H9 (cell line): ENCODE measurements around the gene RBSN. TPM values are rescaled to one million over a fixed set of nuclear protein-coding genes. Genes with fewer than 3 reads are reported as not detected.

Experiments
- DNase-seq: peaks from one replicate; pipeline ENCODE4 v3.0.0-alpha.2; 2017
- H2AFZ ChIP-seq: one replicate; pipeline ENCODE4 v1.6.1; 2013; ENCODE audit warnings: mild to moderate bottlenecking, low read length, control low read depth, moderate library complexity
- H2AK5ac ChIP-seq: 2 replicates; pipeline ENCODE4 v1.6.1; 2013; ENCODE audit warnings: low read length, control low read depth, mixed read lengths; ENCODE audit not compliant: insufficient read length
- H2BK120ac ChIP-seq: one replicate; pipeline ENCODE4 v1.6.1; 2013; ENCODE audit warnings: low read depth, mild to moderate bottlenecking, low read length, control low read depth, inconsistent platforms; ENCODE audit not compliant: poor library complexity, severe bottlenecking
- H2BK12ac ChIP-seq: 2 replicates; pipeline ENCODE4 v1.6.1; 2013; ENCODE audit warnings: low read length, control low read depth, mixed read lengths, low read depth; ENCODE audit not compliant: insufficient read length
- H2BK15ac ChIP-seq: 2 replicates; pipeline ENCODE4 v1.6.1; 2013; ENCODE audit warnings: low read depth, low read length, control low read depth
- H2BK20ac ChIP-seq: one replicate; pipeline ENCODE4 v1.6.1; 2013; ENCODE audit warnings: low read depth, mild to moderate bottlenecking, low read length, control low read depth, inconsistent platforms; ENCODE audit not compliant: poor library complexity, severe bottlenecking
- H2BK5ac ChIP-seq: 2 replicates; pipeline ENCODE4 v1.6.1; 2013; ENCODE audit warnings: low read length, control low read depth, mixed read lengths; ENCODE audit not compliant: insufficient read length
- H3K14ac ChIP-seq: 2 replicates; pipeline ENCODE4 v1.6.1; 2013; ENCODE audit warnings: low read length, control low read depth; ENCODE audit not compliant: insufficient read depth
- H3K18ac ChIP-seq: 2 replicates; pipeline ENCODE4 v1.6.1; 2013; ENCODE audit warnings: low read depth, mild to moderate bottlenecking, mixed read lengths, low read length, control low read depth; ENCODE audit not compliant: insufficient read length
- H3K23ac ChIP-seq: 2 replicates; pipeline ENCODE4 v1.6.1; 2013; ENCODE audit warnings: low read length, control low read depth, mixed read lengths, low read depth; ENCODE audit not compliant: insufficient read length
- H3K23me2 ChIP-seq: 2 replicates; pipeline ENCODE4 v1.6.1; 2013; ENCODE audit warnings: low read depth, mild to moderate bottlenecking, mixed read lengths, low read length, control low read depth; ENCODE audit not compliant: insufficient read length, poor library complexity, severe bottlenecking
- H3K27ac ChIP-seq: 2 replicates; pipeline ENCODE4 v1.5.1; 2013; ENCODE audit warnings: low read length, control low read depth, mixed read lengths, low read depth; ENCODE audit not compliant: insufficient read length
- H3K27me3 ChIP-seq: 2 replicates; pipeline ENCODE4 v1.6.1; 2013; ENCODE audit warnings: low read length, control low read depth, inconsistent platforms; ENCODE audit not compliant: insufficient read depth
- H3K4ac ChIP-seq: 2 replicates; pipeline ENCODE4 v1.6.1; 2013; ENCODE audit warnings: low read depth, mild to moderate bottlenecking, control low read depth, inconsistent platforms, low read length, moderate library complexity
- H3K4me1 ChIP-seq: 2 replicates; pipeline ENCODE4 v1.6.1; 2013; ENCODE audit warnings: low read length, control low read depth, inconsistent platforms; ENCODE audit not compliant: insufficient read depth
- H3K4me2 ChIP-seq: 2 replicates; pipeline ENCODE4 v1.6.1; 2013; ENCODE audit warnings: low read length, control low read depth, mixed read lengths; ENCODE audit not compliant: insufficient read length, insufficient read depth
- H3K56ac ChIP-seq: 2 replicates; pipeline ENCODE4 v1.6.1; 2013; ENCODE audit warnings: low read depth, mild to moderate bottlenecking, mixed read lengths, low read length, control low read depth; ENCODE audit not compliant: insufficient read length
- H3K79me1 ChIP-seq: 2 replicates; pipeline ENCODE4 v1.6.1; 2013; ENCODE audit warnings: low read depth, mild to moderate bottlenecking, moderate library complexity, low read length, control low read depth, inconsistent platforms; ENCODE audit not compliant: insufficient read depth, poor library complexity, severe bottlenecking
- H3K79me2 ChIP-seq: 2 replicates; pipeline ENCODE4 v1.6.1; 2013; ENCODE audit warnings: low read length, control low read depth, inconsistent platforms; ENCODE audit not compliant: insufficient read depth
- H3K9ac ChIP-seq: 2 replicates; pipeline ENCODE4 v1.6.1; 2013; ENCODE audit warnings: low read length, control low read depth, mixed read lengths; ENCODE audit not compliant: insufficient read length; ENCODE audit errors: extremely low read depth
- H3K9me3 ChIP-seq: one replicate; pipeline ENCODE4 v1.6.1; 2013; ENCODE audit warnings: low read depth, low read length, inconsistent platforms; ENCODE audit not compliant: control insufficient read depth
- H3T11ph ChIP-seq: one replicate; pipeline ENCODE4 v1.6.1; 2013; ENCODE audit warnings: mild to moderate bottlenecking, low read length, control low read depth, inconsistent platforms
- H4K20me1 ChIP-seq: one replicate; pipeline ENCODE4 v1.6.1; 2013; ENCODE audit not compliant: control insufficient read depth, insufficient read length, insufficient read depth
- H4K5ac ChIP-seq: 2 replicates; pipeline ENCODE4 v1.6.1; 2013; ENCODE audit warnings: low read depth, mild to moderate bottlenecking, mixed read lengths, low read length, control low read depth; ENCODE audit not compliant: insufficient read length
- H4K8ac ChIP-seq: replicated peaks from 2 replicates; pipeline ENCODE4 v1.6.1; 2013; ENCODE audit warnings: low read length, control low read depth, mixed read lengths, low read depth; ENCODE audit not compliant: insufficient read length
- H4K91ac ChIP-seq: 2 replicates; pipeline ENCODE4 v1.6.1; 2013; ENCODE audit warnings: low read depth, mild to moderate bottlenecking, moderate library complexity, mixed read lengths, low read length, control low read depth; ENCODE audit not compliant: insufficient read length
- H3K27ac Mint-ChIP-seq, 3 experiments: 2 replicates in 2 of 3; 3 replicates in 1 of 3; pipeline ENCODE4 v1.8.0; 2020 to 2021; ENCODE audit warnings: mixed read lengths in 3 of 3, mild to moderate bottlenecking in 1 of 3, moderate library complexity in 1 of 3
- H3K27me3 Mint-ChIP-seq: 2 replicates; pipeline ENCODE4 v1.8.0; 2021; ENCODE audit warnings: low read depth, mild to moderate bottlenecking, moderate library complexity, mixed read lengths
- H3K36me3 Mint-ChIP-seq, 3 experiments: 2 replicates in 2 of 3; 3 replicates in 1 of 3; pipeline ENCODE4 v1.8.0; 2020 to 2021; ENCODE audit warnings: low read depth in 3 of 3, mixed read lengths in 3 of 3; ENCODE audit not compliant: insufficient read depth in 1 of 3
- H3K4me1 Mint-ChIP-seq, 2 experiments: 2 replicates each; pipeline ENCODE4 v1.8.0; 2020; ENCODE audit warnings: mixed read lengths in 2 of 2
- H3K4me3 Mint-ChIP-seq, 2 experiments: 2 replicates in 1 of 2; 3 replicates in 1 of 2; pipeline ENCODE4 v1.8.0; 2020 to 2021; ENCODE audit warnings: mild to moderate bottlenecking in 2 of 2, mixed read lengths in 2 of 2, moderate library complexity in 1 of 2
- H3K9me3 Mint-ChIP-seq, 2 experiments: 2 replicates in 1 of 2; 3 replicates in 1 of 2; pipeline ENCODE4 v1.8.0; 2020; ENCODE audit warnings: mild to moderate bottlenecking in 2 of 2, mixed read lengths in 2 of 2, moderate library complexity in 1 of 2
- CTCF ChIP-seq: fragments of 200-600 bp; sonication (generic); conservative IDR thresholded peaks from 3 replicates; pipeline ENCODE4 v1.8.0; 2021; ENCODE audit warnings: antibody characterized with exemption, mild to moderate bottlenecking
- WGBS: extraction: QIAGEN DNeasy Blood & Tissue Kit; methylation state at CpG from one replicate; pipeline ENCODE4 v1.1.7; 2013; ENCODE audit warnings: missing lambda C conversion rate, low lambda C conversion rate, mixed read lengths; ENCODE audit not compliant: insufficient read length; ENCODE audit errors: extremely low coverage; 5-methylcytosine and 5-hydroxymethylcytosine counted together
- total RNA-seq: library from RNA; stranded (reverse); gene quantifications from 2 replicates; pipeline ENCODE4 v1.2.1, GENCODE V29; 2021

Gene RBSN
- total RNA-seq, 1 experiment from 2014 or later, result 16.0 TPM

GRCh38 chr3:15083252-15083651 lies 15.7 kb downstream of the RBSN start:
- H3K79me1 ChIP-seq, result no peaks in the 10 kb centered on the region
- H3K9me3 ChIP-seq, result no peaks in the 10 kb centered on the region
- H2BK20ac ChIP-seq, result no peak overlapping the region
- H3K36me3 Mint-ChIP-seq, result peaks cover 18 to 70% (median 50%) of the 10 kb centered on the region in 3 experiments; a peak in 6 of 7 replicates
- no peak overlapping the region for H4K5ac ChIP-seq
- no peaks in the 10 kb centered on the region for H3K27me3 ChIP-seq
- no peak overlapping the region for H2BK15ac ChIP-seq
- H3K14ac ChIP-seq, result no peak overlapping the region
- H3K4me1 ChIP-seq, result no peaks in the 10 kb centered on the region
- H4K8ac ChIP-seq, result no peak overlapping the region
- H2AFZ ChIP-seq, result no peak overlapping the region
- no peak overlapping the region for H2BK5ac ChIP-seq
- no peak for TF ChIP-seq CTCF
- H3K79me2 ChIP-seq, result no peaks in the 10 kb centered on the region
- H4K20me1 ChIP-seq, result no peaks in the 10 kb centered on the region
- no peak overlapping the region for H2BK12ac ChIP-seq
- no CpG with 5 or more reads among the region's 1 CpG for WGBS
- no peaks in the 10 kb centered on the region for H3K4me1 Mint-ChIP-seq
- no peak overlapping the region for H3T11ph ChIP-seq
- no peaks in the 10 kb centered on the region for H3K27me3 Mint-ChIP-seq
- no peak overlapping the region for H3K56ac ChIP-seq
- H2AK5ac ChIP-seq, result no peak overlapping the region
- H3K9me3 Mint-ChIP-seq, result no peaks in the 10 kb centered on the region
- no peak overlapping the region for H3K18ac ChIP-seq
- no peak overlapping the region for H3K4me3 Mint-ChIP-seq
- H3K9ac ChIP-seq, result no peak overlapping the region
- H4K91ac ChIP-seq, result no peak overlapping the region
- no peak overlapping the region for H2BK120ac ChIP-seq
- no peaks in the 10 kb centered on the region for H3K23me2 ChIP-seq
- no peak for DNase-seq
- no peak overlapping the region for H3K27ac ChIP-seq
- H3K23ac ChIP-seq, result no peak overlapping the region
- H3K4me2 ChIP-seq, result no peak overlapping the region
- no peak overlapping the region for H3K27ac Mint-ChIP-seq
- no peak overlapping the region for H3K4ac ChIP-seq
